ENCODE results near the gene PLXNB3.

The PLXNB3 gene

DNA sequence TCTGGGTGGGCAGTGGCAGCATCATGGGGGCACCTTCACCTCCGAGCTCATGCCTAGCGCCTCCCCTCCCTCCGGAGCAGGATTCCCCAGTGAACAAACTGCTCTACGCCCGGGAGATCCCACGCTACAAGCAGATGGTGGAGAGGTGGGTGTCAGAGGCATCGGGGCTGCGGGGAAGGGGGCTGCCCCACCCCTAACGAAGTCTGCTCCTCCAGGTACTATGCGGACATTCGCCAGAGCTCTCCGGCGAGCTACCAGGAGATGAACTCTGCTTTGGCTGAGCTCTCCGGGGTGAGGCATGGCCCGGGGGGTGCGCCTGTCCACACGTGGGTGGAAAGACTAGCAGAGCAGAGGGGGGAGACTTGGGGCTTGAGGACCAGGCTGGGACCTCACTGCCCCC, 14.1 kb downstream of the PLXNB3 start:
- no peak for DNase-seq
- peak; percentile 7 for TF ChIP-seq POLR2A (IDR thresholded peaks at IDR 0.05; ENCODE audit: low read length)
- TF ChIP-seq GATA1 (IDR thresholded peaks at IDR 0.05; ENCODE audit: low read depth, low read length), result no peak

DNA sequence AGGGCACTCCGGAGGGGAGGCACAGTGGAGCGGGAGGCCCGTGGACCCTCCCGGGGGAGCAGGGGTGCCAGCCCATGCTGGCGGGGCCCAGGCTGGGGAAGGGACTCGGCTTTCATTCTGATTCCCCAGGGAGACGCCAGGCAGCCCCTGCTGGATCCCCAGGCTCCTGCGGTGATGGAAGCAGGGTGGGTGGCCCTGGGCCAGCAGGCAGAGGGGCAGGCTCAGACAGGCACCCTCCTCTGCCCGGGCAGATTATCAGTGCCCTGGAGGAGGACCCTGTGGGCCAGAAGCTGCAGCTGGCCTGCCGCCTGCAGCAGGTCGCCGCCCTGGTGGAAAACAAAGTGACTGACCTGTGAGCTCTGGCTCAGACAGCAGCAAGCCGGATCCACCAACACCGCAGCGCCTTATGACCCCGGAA, 14.6 kb downstream of the PLXNB3 start:
- peak; percentile 13 to 23 for DNase-seq
- peak; percentile 1 for TF ChIP-seq POLR2A (IDR thresholded peaks at IDR 0.05; ENCODE audit: low read length)
- TF ChIP-seq GATA1 (IDR thresholded peaks at IDR 0.05; ENCODE audit: low read depth, low read length), result no peak

DNA sequence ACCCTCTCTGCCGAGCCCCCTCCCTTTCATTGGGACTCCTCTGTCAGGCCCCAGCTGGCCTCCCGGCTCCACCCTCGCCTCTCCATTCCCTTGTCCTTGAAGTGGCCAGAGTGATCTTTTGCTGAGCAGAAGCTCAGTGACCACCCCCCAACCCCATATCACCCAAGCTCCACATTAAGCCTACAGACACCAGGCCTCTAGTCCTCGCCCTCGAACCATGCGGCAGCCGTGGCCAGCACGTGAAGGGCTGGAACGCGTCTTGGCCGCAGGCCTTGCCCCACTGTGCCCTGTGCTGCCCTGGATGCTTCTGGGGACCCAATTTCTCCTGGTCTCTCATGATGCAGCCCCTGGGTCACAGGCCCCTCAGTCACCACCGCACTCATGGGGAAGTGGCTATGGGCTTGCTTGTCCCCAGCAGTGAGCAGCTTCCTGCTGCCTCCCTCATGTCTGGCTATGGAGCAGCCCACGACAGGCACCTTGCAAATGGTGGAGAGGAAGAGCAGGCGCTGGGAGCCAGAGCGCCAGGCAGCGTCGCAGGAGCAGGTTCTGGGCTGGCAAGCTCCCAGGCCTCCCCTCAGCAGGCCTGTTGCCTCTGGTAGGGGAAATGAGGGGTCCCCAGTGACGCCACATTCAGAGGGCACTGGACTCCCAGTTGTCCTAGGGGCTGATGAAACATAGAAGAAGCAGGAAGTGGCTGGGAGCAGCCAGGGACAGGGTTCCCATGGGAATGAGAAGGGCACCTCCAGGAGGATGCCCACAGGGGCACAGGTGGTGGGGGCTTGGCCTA, 16.0 kb downstream of the PLXNB3 start:
- TF ChIP-seq GATA1 (IDR thresholded peaks at IDR 0.05; ENCODE audit: low read depth, low read length) (no peak), POLR2A (IDR thresholded peaks at IDR 0.05; ENCODE audit: low read length) (peak; percentile 11)
- no peak for DNase-seq

DNA sequence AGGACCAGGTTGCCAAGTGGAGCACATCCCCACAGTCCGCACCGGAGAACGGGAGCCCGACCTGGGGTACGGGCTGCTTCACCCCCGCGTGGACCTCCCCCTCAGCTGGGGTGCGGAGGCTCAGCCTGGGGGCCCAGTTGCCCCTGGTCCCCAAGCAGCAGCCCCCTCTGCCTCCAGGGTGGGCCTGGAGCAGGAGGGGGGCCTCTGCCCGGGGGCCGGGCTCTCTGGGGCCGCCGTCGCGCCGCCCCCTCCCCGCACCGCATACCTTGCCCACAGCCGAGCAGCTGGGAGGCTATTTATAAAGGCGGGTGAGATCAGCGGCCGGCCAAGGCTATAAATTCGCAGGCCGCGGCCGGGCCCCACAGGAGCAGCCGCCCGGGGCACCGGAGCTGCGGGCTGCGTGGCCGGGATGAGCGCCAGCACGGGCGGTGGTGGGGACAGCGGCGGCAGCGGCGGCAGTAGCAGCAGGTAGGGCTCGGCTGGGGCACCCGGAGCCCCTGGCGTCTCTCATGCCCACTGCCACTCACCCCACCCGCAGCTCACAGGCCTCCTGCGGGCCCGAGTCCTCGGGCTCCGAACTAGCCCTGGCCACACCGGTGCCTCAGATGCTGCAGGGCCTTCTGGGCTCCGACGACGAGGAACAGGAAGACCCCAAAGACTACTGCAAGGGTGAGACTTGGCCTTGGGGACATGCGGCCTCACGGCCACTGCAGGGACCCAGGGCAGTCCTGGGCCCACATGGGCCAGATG, 16.8 kb downstream of the PLXNB3 start, which contains the start of gene SRPK3:
SRPK3 (plus strand) TSS at position 364 of the 750 bp plus-strand sequence; CDS start at position 410, 46 bp downstream.
- DNase-seq, result no peak
- TF ChIP-seq POLR2A (IDR thresholded peaks at IDR 0.05; ENCODE audit: low read length) (no peak), GATA1 (IDR thresholded peaks at IDR 0.05; ENCODE audit: low read depth, low read length) (no peak)

DNA sequence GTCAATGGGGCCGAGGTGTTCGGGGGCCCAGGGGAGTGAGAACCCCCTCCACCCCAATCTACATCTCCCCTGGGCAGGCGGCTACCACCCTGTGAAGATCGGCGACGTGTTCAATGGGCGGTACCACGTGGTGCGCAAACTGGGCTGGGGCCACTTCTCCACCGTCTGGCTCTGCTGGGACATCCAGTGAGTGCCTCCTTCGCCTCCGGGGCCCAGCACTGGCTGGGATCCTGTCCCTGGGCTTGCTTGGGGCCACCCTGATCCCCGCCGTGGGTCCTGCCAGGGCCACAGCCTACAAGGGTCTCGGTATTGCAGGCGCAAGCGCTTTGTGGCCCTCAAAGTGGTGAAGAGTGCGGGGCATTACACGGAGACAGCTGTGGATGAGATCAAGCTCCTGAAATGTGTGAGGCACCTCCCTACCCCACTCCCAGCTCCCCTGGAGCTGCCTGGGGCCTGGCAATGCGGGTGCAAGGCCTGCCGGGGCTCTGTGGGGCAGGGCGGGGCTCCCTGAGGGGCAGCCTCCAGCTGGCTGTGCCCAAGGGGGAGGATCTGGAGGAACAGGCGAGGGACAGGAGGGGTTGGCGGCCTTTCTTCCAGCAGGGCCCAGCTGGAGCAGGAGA, 17.5 kb downstream of the PLXNB3 start:
- no peak for DNase-seq
- TF ChIP-seq POLR2A (IDR thresholded peaks at IDR 0.05; ENCODE audit: low read length) (no peak), GATA1 (IDR thresholded peaks at IDR 0.05; ENCODE audit: low read depth, low read length) (no peak)

DNA sequence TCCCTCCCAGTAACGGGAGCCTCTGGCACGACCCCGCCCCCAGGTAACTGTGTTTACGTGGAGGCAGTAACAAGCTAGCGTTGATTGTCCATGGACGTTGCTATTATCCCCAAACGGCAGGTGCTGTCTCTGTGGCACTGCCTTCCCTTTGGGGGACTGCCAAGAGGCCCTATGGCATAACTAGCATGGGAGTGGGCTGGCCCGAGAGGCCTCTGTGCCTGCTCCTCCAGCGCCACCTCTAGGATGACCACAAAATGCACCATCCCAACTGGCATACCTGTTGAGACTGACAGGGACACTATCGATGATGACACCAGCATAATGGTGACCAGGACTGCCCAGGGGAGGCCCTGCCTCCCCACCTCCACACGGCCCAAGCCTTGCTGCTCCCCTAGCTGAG, 18.3 kb downstream of the PLXNB3 start:
- DNase-seq, result no peak
- no peak for TF ChIP-seq GATA1 (IDR thresholded peaks at IDR 0.05; ENCODE audit: low read depth, low read length)
- TF ChIP-seq POLR2A (IDR thresholded peaks at IDR 0.05; ENCODE audit: low read length), result no peak

DNA sequence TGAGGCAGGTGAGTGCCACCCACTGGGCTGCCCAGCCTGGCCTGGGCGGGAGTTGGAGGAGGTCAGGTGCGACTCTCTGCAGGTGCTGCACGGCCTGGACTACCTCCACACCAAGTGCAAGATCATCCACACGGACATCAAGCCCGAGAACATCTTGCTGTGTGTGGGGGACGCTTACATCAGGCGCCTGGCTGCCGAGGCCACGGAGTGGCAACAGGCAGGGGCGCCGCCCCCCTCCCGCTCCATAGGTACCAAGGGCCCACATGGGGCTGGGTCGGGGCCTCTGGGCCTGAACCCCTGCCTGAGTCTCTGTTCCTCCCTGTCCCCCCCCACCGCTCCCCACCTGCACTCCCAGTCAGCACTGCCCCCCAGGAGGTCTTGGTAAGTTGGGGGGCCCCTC, 18.8 kb downstream of the PLXNB3 start:
- TF ChIP-seq POLR2A (IDR thresholded peaks at IDR 0.05; ENCODE audit: low read length), result no peak
- no peak for TF ChIP-seq GATA1 (IDR thresholded peaks at IDR 0.05; ENCODE audit: low read depth, low read length)

DNA sequence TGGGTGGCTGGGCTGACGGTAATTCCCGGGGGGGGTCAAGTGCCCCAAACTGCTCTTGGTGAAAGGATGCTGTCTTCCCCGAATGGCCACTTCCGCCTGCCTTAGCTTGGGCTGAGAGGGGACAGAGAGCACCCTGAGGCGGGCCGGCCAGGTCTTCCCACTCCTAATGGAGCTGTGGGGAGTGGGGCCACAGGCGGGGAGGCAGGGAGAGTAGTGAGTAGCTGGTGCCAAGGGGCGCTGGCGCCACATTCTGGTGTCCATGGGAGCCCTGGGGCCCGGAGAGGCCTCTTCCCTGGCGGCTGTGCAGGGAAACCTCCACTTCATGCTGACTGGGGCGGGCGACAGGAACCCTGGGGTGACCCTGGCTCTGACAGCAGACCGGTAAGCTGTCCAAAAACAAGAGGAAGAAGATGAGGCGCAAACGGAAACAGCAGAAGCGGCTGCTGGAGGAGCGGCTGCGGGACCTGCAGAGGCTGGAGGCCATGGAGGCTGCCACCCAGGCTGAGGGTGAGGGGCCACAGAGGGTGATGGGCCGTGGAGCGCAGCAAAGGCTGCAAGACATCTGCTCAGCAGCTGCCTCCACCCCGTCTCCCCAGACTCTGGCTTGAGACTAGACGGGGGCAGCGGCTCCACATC, 19.4 kb downstream of the PLXNB3 start:
- no peak for TF ChIP-seq GATA1 (IDR thresholded peaks at IDR 0.05; ENCODE audit: low read depth, low read length)
- no peak for TF ChIP-seq POLR2A (IDR thresholded peaks at IDR 0.05; ENCODE audit: low read length)
- DNase-seq, result no peak

More for the DNA sequence above, 18.8 kb downstream of the PLXNB3 start:
- no peak for DNase-seq

DNA sequence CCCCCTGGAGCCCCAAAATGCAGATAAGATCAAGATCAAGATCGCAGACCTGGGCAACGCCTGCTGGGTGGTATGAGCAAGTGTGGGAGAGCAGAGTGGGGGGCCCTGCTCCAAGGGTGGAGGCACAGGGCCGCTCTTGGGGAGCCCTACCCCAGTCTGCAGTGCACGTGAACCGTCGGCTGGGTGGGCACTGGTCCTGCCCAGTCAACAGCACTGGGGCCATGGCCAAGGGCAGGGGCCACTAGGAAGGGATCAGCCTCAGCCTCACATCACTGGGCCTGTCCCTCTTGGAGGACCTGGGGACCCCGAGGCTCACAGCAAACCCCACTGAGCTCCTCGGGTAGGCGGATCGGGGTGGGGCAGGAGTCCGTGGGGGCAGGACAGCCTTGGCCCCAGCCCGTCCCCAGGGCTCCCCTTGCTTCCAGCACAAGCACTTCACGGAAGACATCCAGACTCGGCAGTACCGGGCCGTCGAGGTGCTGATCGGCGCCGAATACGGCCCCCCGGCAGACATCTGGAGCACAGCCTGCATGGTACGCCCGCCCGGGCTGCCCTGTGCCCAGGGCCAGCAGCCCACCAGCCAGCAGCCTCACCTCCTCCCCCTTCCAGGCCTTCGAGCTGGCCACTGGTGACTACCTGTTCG, 20.4 kb downstream of the PLXNB3 start:
- DNase-seq, result no peak

DNA sequence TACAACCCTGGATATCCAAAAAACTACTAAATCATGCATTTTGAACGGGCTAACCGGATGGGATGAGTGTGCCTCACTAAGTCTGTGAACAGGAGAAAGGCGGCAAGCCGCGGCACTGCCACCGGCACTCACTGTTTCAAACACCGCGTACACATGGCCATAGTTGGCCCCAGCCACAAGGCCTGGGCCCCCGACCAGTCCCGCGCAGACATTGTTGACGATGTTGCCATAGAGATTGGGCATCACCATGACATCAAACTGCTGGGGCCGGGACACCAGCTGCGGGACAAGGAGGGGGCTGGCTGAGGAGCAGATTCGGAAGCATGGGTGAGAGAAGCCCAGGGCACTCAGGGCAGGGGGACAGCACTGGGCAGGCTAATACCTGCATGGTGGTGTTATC, 22.6 kb downstream of the PLXNB3 start:
- no peak for DNase-seq
- TF ChIP-seq POLR2A (IDR thresholded peaks at IDR 0.05; ENCODE audit: low read length), result no peak
- TF ChIP-seq GATA1 (IDR thresholded peaks at IDR 0.05; ENCODE audit: low read depth, low read length), result no peak

More for the DNA sequence above, 20.4 kb downstream of the PLXNB3 start:
- no peak for TF ChIP-seq POLR2A (IDR thresholded peaks at IDR 0.05; ENCODE audit: low read length)
- TF ChIP-seq GATA1 (IDR thresholded peaks at IDR 0.05; ENCODE audit: low read depth, low read length), result no peak

DNA sequence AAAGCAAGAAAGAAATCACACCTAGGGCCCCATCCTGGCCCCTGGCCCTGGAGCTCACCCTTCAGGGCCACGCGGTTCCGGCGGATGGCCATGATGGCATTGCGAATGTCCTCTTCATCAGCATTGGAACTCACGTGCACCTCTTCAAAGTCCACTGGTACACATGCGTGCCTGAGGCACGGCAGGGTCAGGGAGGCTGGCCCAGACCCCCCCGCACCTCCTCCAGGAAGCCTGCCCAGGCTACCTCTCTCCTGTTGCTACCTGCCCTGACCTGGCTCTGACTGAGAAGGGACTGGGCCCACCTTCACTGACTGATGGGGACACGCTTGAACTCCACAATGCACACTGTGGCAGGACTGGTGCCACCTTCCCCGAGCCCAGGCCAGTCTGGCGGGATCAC, 25.6 kb downstream of the PLXNB3 start:
- TF ChIP-seq POLR2A (IDR thresholded peaks at IDR 0.05; ENCODE audit: low read length) (no peak), GATA1 (IDR thresholded peaks at IDR 0.05; ENCODE audit: low read depth, low read length) (no peak)
- DNase-seq, result no peak

DNA sequence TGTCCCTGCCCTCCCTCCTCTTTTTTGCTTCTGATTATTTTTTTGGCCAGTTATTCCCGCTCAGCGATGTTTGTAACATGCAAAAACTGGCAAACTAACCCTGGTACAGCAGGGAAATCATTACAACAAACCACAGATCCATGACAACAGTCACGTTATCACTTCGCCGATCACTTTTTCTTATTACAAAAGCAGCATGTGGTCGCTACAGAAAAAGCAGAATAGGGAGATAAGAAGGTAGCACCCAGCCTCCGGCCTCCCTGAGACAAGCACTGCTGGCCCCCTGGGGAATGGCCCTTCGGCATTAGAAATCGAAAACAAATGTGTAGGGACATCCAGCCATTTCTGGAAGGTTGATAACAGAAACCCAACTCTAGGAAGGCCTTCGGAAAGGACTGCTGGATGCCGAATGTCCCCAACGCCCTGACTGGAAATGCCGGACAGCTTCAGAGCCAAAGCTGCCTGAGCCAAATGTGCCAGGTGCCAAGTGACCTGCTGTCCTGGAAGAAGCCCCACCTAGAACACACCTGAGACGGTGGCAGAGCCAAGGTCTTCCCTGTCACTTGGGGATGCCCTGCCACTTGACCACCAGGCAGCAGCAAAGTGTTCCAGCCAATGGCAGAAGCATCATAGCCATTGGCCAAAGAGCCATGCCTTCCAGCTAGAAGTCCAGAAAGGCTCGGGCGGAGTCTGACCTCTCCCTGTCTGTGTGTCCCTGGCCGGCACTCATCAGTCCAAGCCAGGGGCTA, 27.2 kb downstream of the PLXNB3 start:
- DNase-seq, result peak; percentile 17 to 54
- no peak for TF ChIP-seq POLR2A (IDR thresholded peaks at IDR 0.05; ENCODE audit: low read length)
- TF ChIP-seq GATA1 (IDR thresholded peaks at IDR 0.05; ENCODE audit: low read depth, low read length), result no peak

DNA sequence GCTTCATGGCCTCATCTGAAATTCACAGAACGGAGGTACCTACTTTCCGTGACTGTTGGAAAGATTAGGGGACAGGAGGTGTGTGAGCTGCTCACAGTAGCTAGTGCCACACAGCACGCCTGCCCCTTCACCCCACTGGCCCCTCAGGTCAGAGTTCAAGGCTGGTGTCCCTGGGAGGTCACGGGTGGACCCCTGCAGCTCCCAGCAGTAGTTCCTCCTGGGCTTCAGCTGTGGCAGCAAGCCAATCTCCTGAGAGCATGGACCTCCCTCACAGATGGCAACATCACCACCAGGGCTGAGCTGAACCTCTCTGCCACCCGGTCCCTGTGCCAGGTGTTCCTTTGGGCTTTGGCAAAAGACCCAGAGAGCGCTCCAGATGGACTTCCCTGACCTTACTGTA, 28.3 kb downstream of the PLXNB3 start:
- no peak for DNase-seq
- TF ChIP-seq POLR2A (IDR thresholded peaks at IDR 0.05; ENCODE audit: low read length), result no peak
